Mesothelial cell of epicardium (in vitro differentiated cells): ENCODE data around the gene HHAT. TPM values are rescaled to one million over a fixed set of nuclear protein-coding genes. Genes with fewer than 3 reads are reported as not detected.

ENCODE experiments used
- DNase-seq, 2 experiments: peaks; one replicate each; pipeline ENCODE4 v3.0.0; 2021; ENCODE audit warnings: low spot score in 2 of 2; ENCODE audit not compliant: unreplicated experiment in 2 of 2
- H3K27ac Mint-ChIP-seq: 2 replicates; pipeline ENCODE4 v1.8.0; 2021; ENCODE audit warnings: mixed read lengths
- H3K27me3 Mint-ChIP-seq: 2 replicates; pipeline ENCODE4 v1.8.0; 2021; ENCODE audit warnings: low read depth, mixed read lengths
- H3K36me3 Mint-ChIP-seq: 2 replicates; pipeline ENCODE4 v1.8.0; 2021; ENCODE audit warnings: mixed read lengths
- H3K4me1 Mint-ChIP-seq: 2 replicates; pipeline ENCODE4 v1.8.0; 2021; ENCODE audit warnings: mixed read lengths
- H3K4me3 Mint-ChIP-seq: 2 replicates; pipeline ENCODE4 v1.8.0; 2021; ENCODE audit warnings: mild to moderate bottlenecking, moderate library complexity, mixed read lengths
- H3K9me3 Mint-ChIP-seq: 2 replicates; pipeline ENCODE4 v1.8.0; 2021; ENCODE audit warnings: mixed read lengths
- total RNA-seq: library from RNA; stranded (reverse); gene quantifications from 3 replicates; pipeline ENCODE4 v1.2.1, GENCODE V29; 2021
- TF ChIP-seq, protein P1 (sequence below): fragments of 200-600 bp; sonication (generic); IDR thresholded peaks from one replicate; pipeline ENCODE4 v1.5.0; 2021; ENCODE audit warnings: antibody characterized with exemption; ENCODE audit not compliant: unreplicated experiment

HHAT gene
- total RNA-seq, 1 donor from 2014 or later, result 19.2 TPM

DNA sequence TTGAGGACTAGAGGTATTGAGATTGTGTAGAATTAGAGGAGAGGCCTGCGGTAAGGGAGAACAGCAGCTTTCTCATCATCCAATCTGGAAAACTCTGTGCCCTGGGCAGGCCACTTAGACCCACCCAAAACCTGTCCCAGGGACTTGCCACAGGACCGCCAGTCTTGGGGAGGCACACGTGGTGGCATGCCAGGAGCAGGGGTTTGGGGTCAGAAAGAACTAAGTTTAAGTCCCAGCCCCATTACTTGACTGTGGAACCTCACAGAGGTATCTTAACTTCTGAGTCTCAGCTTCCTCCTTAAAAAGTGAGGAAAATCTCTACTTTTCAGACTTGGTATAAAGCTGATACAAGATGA, 356.6 kb downstream of the HHAT start:
- Mint-ChIP-seq H3K36me3 (peaks cover 5% of the 10 kb centered on the region), H3K4me3 (no peak overlapping the region), H3K4me1 (peaks cover 9% of the 10 kb centered on the region), H3K9me3 (no peaks in the 10 kb centered on the region), H3K27me3 (peaks cover 2% of the 10 kb centered on the region), H3K27ac (no peak overlapping the region)
- DNase-seq, result no peak
- TF ChIP-seq, protein P1, sequence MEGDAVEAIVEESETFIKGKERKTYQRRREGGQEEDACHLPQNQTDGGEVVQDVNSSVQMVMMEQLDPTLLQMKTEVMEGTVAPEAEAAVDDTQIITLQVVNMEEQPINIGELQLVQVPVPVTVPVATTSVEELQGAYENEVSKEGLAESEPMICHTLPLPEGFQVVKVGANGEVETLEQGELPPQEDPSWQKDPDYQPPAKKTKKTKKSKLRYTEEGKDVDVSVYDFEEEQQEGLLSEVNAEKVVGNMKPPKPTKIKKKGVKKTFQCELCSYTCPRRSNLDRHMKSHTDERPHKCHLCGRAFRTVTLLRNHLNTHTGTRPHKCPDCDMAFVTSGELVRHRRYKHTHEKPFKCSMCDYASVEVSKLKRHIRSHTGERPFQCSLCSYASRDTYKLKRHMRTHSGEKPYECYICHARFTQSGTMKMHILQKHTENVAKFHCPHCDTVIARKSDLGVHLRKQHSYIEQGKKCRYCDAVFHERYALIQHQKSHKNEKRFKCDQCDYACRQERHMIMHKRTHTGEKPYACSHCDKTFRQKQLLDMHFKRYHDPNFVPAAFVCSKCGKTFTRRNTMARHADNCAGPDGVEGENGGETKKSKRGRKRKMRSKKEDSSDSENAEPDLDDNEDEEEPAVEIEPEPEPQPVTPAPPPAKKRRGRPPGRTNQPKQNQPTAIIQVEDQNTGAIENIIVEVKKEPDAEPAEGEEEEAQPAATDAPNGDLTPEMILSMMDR, result no peak

DNA sequence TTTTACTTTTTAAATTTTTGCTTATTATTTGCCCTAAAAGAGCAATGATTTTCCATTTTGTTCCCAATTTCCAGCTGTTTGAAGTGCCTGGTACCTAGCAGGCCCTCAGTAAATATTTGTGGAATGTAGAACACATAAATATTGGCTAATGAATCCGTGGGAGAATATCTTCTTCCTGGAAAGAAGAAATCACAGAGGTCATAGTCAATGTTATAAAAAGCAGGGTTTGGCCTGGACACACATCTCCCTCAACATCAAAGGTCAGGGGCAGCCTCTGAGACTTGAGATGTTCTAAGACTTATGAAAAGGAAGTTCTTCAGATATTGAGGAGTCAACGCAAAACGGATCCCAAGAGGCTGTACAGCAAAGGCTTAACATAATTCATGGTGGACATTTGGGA, 358.1 kb downstream of the HHAT start:
- H3K36me3 Mint-ChIP-seq, result peaks cover 5% of the 10 kb centered on the region
- TF ChIP-seq, protein P1, result no peak
- peaks cover 9% of the 10 kb centered on the region for H3K4me1 Mint-ChIP-seq
- no peak overlapping the region for H3K4me3 Mint-ChIP-seq
- no peaks in the 10 kb centered on the region for H3K9me3 Mint-ChIP-seq
- H3K27me3 Mint-ChIP-seq, result peaks cover 2% of the 10 kb centered on the region
- peak overlapping the region; percentile 61 for H3K27ac Mint-ChIP-seq
- no peak for DNase-seq

DNA sequence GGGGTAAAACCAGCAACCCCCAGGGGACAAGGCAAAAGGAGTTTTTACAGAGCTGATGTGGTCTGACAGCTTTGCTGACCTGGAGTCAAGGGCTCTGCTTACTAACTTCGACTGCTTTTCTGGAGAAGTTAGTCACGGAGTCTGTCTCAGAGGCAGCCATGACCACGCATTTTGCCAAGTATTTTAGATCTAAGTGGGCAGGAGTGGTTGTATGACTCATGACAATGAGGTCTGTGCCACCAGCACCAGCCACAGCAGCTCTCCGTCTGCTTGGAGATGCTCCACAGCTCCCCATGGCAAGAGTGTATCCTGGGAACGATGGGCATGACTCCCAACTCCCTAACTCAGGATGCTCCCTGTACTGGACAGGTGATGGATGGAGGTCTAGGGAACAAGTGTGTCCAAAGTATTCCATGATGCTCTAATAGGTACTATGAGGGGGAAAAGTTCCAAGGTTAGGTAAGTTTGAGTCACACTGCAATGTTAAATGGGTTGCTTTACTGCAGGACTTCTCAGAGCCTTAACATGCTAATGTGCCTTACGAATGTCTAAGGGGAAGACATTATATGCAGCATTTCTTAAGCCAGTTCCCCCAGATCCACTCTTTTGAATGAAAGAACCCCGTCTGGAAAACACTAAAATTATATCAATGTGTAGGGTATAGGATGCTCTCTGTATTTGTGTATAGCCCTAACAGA, 359.0 kb downstream of the HHAT start:
- no peak overlapping the region for H3K4me3 Mint-ChIP-seq
- peaks cover 5% of the 10 kb centered on the region for H3K36me3 Mint-ChIP-seq
- H3K27ac Mint-ChIP-seq, result no peak overlapping the region
- peaks cover 3% of the 10 kb centered on the region for H3K9me3 Mint-ChIP-seq
- TF ChIP-seq, protein P1, result no peak
- H3K27me3 Mint-ChIP-seq, result peaks cover 2% of the 10 kb centered on the region
- peaks cover 9% of the 10 kb centered on the region for H3K4me1 Mint-ChIP-seq
- no peak for DNase-seq

DNA sequence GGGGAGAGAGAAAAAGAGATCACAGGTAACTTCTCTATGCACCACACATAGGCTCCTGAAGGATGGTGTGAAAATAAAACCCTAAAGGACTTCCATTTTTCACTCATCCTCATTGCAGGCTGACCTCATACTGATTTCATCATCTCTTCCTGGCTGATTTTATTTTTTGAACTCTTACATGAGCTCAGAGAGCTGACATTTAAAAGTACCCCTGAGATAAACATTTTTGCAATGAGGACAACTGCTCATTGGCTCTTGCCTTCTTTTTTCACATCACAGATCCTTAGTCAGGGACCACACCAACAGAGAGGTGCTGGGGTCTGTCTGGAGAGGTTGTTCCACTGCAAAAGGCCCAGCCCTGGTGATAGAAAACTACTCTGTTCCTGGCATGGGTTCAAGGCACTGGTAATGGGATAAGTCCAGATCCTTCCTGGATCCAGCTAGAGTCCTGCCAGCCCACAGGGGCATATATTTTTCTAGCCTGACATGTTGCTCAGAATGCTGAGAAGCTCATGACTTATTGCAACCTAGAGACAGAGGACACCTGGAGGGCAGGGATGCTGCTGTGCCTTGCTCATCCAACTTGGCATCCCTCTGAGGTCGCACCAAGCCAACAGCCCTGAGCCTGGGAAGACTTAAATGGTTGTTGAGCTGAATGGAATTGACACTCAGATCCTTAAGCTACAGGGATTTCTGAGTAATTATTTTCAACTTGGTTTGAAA, 360.0 kb downstream of the HHAT start:
- H3K9me3 Mint-ChIP-seq, result peaks cover 3% of the 10 kb centered on the region
- DNase-seq, result no peak
- no peak overlapping the region for H3K27ac Mint-ChIP-seq
- H3K4me1 Mint-ChIP-seq, result peaks cover 9% of the 10 kb centered on the region
- TF ChIP-seq, protein P1, result no peak
- peaks cover 10% of the 10 kb centered on the region for H3K27me3 Mint-ChIP-seq
- H3K4me3 Mint-ChIP-seq, result no peak overlapping the region
- H3K36me3 Mint-ChIP-seq, result peaks cover 5% of the 10 kb centered on the region

DNA sequence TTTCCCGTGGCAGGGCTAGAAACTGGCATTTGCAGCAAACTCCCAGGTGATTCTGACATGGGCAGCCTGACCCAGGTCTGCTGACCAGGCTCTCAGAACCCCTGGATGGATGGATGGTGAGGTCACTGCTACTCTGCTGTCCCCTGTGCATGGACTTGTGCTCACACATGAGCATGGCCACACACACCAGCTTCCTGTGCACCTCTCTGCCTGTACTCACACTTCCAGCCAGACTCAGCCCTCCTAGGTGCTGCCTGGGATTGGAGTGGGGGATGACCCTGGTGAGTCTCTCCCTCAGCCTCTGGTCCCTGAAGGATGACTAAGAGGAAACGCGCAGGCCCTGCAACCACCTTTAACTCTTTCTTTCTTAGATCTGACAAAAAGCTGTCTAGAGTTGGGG, 361.1 kb downstream of the HHAT start:
- Mint-ChIP-seq H3K4me3 (no peak overlapping the region), H3K27ac (no peak overlapping the region), H3K4me1 (peaks cover 9% of the 10 kb centered on the region), H3K9me3 (peaks cover 3% of the 10 kb centered on the region), H3K27me3 (peaks cover 17% of the 10 kb centered on the region), H3K36me3 (no peaks in the 10 kb centered on the region)
- DNase-seq, result no peak
- TF ChIP-seq, protein P1, result no peak
